RPMI8226 (cell line): ENCODE data around the gene RNF145.
"Not testable (repeated sequence)": the region's sequence is repeated elsewhere in the genome, so short reads cannot be mapped to it uniquely, and the experiment has no call there.

Experiments used
- DNase-seq: peaks from one replicate; pipeline ENCODE4 v3.0.0-alpha.2; 2015

The RNF145 gene

DNA sequence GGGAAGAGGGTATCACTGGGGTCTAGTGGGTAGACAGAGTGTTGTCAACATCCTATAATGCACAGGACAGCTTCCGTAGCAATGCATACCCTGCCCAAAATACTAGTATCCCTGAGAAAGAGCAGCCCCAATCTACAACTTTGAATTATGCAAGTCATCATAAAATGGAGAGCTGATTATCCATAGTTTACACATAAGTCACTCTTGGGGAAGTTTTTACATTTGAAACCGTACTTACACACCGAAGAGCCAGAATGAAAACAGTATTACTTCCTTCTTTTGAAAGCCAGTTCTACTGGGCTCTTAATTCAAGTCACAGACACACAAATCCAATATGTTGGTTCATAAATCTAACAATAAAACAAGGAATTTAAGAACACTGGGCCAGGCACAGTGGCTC is 21.6 kb downstream of the RNF145 start:
- no peak for DNase-seq

DNA sequence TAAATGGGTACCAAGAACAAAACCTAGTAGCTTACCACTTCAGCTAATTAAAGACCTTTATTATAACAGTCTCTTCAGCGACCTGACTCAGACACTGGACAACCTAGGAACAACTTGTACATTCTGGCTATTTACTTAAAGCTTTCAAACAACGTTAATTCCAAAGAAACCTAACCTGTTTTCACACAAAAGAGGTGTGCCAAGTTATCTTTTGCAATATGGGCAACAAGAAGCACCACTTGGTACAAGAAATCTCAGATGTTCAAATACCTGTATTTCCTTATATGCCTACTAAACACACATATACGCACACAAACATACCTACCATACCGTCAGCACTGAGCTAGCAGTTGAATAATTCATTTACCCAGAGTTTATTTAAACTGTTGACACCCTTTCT is 23.0 kb downstream of the RNF145 start:
- DNase-seq: no peak

DNA sequence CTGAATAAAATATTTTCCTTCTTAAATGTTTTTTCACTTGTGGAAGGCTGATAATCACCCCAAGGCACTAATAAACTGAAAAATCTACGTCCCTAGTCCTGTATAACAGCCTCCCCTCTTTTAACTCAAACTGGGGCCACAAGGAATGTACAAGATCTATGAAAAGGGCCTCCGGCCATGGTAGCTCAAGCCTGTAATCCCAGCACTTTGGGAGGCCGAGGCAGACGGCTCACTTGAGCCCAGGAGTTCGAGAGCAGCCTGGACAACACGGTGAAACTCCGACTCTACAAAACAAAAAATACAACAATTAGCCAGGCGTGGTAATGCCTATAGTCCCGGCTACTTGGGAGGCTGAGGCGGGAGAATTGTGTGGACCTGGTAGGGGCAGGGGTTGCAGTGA is 23.6 kb downstream of the RNF145 start:
- no peak for DNase-seq

GRCh38 chr5:159184858-159185381 is 24.4 kb downstream of the RNF145 start:
- no peak for DNase-seq

DNA sequence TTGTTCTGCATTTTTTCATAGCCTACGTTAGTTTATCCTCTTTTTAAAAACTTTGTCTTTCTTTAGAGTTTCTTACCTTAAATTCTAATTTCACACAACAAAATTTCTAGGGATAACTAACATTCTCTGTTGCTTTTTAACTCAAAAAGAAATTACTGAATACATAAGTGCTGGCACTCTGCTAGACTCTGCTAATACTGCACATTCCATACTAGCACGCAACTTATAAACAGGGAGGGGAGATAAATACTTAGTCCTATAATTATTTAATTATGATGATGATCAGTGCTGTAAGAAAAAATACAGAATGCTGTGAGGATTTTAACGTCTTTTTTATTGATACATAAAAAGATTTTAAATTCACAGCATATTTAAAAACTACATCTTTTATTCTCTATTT is 25.1 kb downstream of the RNF145 start:
- no peak for DNase-seq

- no peak for DNase-seq
Observed at GRCh38 chr5:159183247-159183646, 26.1 kb downstream of the RNF145 start.

DNA sequence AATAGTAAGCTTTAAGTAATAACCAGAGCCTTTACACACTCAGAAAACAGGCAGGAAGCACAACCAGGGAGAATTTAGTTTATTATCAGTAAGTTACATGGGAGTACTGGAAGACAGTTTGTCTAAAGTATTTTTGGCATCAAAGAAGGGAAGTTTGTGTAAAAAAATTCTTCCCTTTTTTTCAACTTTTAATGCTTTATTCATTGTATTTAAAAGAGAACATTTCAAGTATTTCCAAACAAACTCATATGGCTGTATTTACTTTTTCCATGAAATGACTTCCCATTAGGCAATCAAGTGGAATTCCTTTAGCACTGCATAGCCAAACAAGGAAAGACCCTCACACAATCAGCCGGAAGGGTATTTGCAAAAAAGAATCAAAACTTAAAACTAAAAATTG is 26.7 kb downstream of the RNF145 start:
- DNase-seq: no peak

DNA sequence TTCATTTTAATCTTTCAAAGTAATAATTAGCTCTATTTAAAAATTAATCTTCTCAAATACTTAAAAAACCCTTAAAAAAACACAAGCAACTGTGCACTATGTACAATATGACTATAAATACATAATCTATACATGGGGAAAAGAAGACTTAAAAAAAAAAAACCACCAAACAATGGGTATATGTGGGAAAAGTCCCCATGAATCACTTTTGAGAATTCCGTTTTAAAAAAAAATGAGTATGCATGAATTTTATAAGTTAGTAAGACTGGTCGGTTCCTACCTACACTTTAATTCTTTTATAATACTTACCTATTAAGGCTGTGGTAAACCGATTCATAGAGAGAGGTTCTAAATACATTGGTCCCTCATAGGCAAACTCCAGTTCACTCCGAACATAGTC is 27.7 kb downstream of the RNF145 start:
- DNase-seq: no peak

GRCh38 chr5:159181152-159181551 is 28.2 kb downstream of the RNF145 start:
- no peak for DNase-seq

- no peak for DNase-seq
Observed at GRCh38 chr5:159179529-159180305, 29.6 kb downstream of the RNF145 start.

GRCh38 chr5:159178978-159179377 is 30.4 kb downstream of the RNF145 start:
- DNase-seq: no peak

GRCh38 chr5:159175547-159175946 is 33.8 kb downstream of the RNF145 start:
- DNase-seq: no peak

DNA sequence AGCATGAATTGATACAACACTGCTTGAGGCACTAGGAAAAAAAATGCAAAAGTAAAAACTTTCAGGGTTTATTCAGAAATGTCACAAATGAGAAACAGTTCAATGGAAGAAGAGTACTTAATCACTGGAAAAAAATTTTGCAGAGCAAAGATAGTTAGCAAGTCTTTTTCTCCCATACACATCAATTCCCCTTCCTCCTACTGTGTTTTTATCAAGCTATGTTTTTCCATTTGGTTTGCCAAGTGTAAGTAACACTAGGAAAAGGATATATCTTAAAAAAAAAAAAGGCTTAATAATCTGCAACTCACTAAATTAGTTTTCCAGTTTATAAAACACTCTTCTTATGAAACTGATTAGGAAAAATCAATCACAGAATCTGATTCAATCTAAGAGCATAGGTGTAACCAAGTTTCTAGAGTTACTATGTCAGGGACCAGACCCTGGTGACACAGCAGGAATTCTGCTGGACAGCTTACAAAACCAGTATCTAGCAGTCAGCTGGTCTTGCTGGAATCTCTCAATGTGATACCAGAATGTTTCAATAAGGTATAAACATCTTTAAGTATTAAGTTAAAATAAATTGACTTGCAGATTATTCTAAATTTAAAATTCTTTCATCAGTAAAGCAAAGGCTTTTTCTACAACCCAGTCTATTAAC is 34.7 kb downstream of the RNF145 start:
- DNase-seq: no peak

DNA sequence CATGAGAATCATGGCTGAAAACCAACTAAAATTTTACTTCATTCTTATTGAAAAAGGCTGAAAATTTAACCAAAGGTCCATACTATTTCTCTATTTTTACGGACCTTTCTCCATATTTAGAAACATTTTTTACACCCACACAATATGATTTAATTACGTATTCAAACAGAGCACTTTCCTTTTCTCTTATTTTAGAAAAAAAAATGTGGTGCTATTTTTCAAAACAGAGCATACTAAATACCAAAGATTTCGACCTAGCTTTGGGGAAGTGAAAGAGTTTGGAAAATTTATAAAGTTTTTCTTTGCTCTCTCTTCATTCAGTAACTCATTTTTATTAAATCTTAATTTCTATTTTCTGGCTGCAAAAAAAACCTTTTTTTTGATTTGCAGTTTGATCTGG is 38.1 kb downstream of the RNF145 start:
- DNase-seq: no peak

GRCh38 chr5:159170021-159170420 is 39.3 kb downstream of the RNF145 start:
- DNase-seq: no peak

- no peak for DNase-seq
Observed at GRCh38 chr5:159166416-159166815, 42.9 kb downstream of the RNF145 start.

GRCh38 chr5:159163701-159164046 is 45.7 kb downstream of the RNF145 start:
- no peak for DNase-seq

- DNase-seq: no peak
Observed at GRCh38 chr5:159163027-159163700, 46.2 kb downstream of the RNF145 start.

DNA sequence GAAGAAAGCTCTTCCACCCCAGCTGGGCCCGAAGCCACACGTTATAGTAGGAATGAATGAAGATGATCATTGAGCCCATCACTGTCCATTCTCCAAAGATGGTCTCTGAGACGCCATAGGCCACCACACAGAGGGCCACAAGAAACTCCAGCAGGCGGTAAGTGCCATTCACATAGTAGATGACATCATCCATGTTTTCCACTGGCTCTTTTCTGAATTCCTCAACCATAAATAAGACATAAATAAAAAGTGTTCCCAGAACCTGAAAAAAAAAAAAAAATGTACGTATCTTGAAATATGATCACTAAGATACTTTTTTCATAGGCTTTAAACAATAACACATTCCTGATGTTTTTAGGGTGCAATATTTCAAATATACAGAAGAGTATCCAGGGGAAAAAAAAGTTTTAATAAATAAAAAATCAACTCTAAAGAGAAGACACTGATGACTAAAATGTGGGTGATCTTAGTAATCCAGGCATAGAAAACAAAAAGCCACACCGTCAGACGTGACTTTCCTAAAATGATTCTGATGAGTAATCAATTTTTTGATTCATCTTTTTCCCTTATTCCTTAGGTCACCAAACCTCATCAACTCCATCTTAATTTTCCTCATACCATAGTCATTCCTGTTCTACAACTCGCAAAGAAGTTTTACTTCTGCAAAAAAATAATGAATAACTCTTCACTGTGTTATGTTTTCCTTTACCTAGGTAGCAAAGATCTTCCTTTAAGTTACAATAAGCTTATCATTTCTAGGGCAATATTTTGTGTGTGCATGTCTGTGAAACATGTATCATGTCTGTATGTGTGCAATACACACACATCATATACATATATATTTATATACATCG is 47.8 kb downstream of the RNF145 start:
- DNase-seq: no peak

DNA sequence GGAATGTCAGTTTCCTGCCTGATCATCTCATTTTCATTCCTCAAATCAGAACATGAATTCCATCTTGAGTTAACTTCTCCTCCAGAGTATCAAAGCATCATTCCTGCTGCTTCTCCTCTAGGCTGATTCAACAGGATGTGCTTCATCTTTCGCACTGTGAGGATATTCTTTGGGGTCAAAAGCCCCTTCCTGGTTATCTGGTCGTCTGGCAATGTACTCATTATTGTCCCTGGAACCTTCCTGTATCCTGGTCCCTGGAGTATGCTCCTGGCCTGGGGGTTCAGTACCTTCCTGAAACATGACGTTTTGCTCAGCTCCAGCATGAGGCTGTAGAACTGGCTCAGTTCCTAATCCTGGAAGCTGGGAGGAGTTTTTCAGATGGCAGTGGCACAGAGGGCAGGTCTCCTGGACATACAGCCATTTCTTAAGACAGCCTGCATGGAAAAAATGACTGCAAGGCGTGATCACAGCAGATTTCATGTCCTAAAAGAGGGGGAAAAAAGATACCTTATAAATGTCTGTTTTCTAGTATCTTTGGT is 50.7 kb downstream of the RNF145 start:
- not testable (repeated sequence) for DNase-seq

- no peak for DNase-seq
Observed at GRCh38 chr5:159157552-159157951, 51.8 kb downstream of the RNF145 start.

DNA sequence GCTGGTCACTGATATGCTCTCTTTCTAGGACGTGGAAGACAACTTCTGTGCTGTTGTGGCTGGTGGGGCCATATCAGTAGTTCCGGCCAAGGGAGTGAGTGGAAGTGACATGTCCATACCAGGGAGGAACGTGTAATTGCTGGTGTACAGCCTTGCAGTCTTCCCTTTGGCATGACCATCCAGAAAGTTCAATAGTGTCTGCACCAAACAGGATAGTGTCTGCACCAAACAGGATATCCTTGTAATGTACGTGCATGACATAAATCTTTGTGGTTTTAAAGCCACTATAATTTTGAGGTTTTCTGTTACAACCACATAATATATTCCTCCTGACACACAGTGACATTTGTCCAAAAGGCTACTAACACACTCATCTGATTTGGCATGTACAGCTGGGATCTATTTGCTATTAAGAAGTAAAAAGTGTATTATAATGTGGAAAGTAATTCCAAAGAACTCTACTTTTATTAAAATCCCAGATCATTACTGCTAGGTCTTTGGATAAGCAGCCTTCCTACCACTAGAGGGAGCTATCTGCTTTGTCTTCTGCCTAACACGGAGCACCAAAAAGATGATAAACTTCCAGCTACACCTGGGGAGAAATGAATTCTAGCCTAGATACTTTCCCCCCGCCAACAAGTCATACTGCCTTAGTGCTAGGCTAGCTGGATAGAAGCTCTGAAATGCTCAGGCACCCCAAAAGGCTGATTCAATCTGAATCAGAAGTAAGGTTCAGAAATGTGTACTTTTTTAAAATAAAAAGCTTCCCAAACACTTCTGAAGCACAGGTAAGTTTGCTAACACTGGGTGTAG is 52.7 kb downstream of the RNF145 start:
- DNase-seq: peak; percentile 72
